ENCODE data around the gene CYP3A5. TPM values are rescaled to one million over a fixed set of nuclear protein-coding genes. Genes with fewer than 3 reads are reported as not detected.

CYP3A5 gene
- total and polyA plus RNA-seq, 9 of the 15 experiments (the other 6 are each of a cell fraction or from before 2014, with no cell fraction given) = 0.73 to 2.8 (median 1.5) TPM

- TF ChIP-seq CHD1 (IDR thresholded peaks at IDR 0.05; ENCODE audit: low read length) (no peak), THRB (CRISPR knock-in tag; conservative IDR thresholded peaks at IDR 0.05) (no peak), ETV1 (tag; conservative IDR thresholded peaks at IDR 0.05; ENCODE audit: low read depth) (no peak), ZNF518B (CRISPR knock-in tag; IDR thresholded peaks at IDR 0.05) (no peak), DPF2 (IDR thresholded peaks at IDR 0.05) (peak; percentile 91), ZNF12 (CRISPR knock-in tag; IDR thresholded peaks at IDR 0.05) (no peak), ESRRA (IDR thresholded peaks at IDR 0.05; ENCODE audit: borderline replicate concordance, low read depth) (peak; percentile 61), EGR1 (conservative IDR thresholded peaks at IDR 0.05) (peak; percentile 74), NELFE (IDR thresholded peaks at IDR 0.05; ENCODE audit: insufficient read depth, insufficient read length) (no peak), TAF7 (tag; IDR thresholded peaks at IDR 0.05) (no peak; the same call in 1 of the 2 replicates), FOS (IDR thresholded peaks at IDR 0.05; ENCODE audit: extremely low read depth, insufficient read length) (no peak), HEY1 (CRISPR knock-in tag; IDR thresholded peaks at IDR 0.05; ENCODE audit: borderline replicate concordance) (no peak), CBX2 (IDR thresholded peaks at IDR 0.05; ENCODE audit: insufficient read depth, low read length, poor library complexity, severe bottlenecking) (no peak), ZNF23 (CRISPR knock-in tag; IDR thresholded peaks at IDR 0.05) (no peak)
- TF ChIP-seq, protein P1, sequence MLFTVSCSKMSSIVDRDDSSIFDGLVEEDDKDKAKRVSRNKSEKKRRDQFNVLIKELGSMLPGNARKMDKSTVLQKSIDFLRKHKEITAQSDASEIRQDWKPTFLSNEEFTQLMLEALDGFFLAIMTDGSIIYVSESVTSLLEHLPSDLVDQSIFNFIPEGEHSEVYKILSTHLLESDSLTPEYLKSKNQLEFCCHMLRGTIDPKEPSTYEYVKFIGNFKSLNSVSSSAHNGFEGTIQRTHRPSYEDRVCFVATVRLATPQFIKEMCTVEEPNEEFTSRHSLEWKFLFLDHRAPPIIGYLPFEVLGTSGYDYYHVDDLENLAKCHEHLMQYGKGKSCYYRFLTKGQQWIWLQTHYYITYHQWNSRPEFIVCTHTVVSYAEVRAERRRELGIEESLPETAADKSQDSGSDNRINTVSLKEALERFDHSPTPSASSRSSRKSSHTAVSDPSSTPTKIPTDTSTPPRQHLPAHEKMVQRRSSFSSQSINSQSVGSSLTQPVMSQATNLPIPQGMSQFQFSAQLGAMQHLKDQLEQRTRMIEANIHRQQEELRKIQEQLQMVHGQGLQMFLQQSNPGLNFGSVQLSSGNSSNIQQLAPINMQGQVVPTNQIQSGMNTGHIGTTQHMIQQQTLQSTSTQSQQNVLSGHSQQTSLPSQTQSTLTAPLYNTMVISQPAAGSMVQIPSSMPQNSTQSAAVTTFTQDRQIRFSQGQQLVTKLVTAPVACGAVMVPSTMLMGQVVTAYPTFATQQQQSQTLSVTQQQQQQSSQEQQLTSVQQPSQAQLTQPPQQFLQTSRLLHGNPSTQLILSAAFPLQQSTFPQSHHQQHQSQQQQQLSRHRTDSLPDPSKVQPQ (CRISPR knock-in tag; IDR thresholded peaks at IDR 0.05; ENCODE audit: borderline replicate concordance) = no peak
- TF ChIP-seq, protein P2, sequence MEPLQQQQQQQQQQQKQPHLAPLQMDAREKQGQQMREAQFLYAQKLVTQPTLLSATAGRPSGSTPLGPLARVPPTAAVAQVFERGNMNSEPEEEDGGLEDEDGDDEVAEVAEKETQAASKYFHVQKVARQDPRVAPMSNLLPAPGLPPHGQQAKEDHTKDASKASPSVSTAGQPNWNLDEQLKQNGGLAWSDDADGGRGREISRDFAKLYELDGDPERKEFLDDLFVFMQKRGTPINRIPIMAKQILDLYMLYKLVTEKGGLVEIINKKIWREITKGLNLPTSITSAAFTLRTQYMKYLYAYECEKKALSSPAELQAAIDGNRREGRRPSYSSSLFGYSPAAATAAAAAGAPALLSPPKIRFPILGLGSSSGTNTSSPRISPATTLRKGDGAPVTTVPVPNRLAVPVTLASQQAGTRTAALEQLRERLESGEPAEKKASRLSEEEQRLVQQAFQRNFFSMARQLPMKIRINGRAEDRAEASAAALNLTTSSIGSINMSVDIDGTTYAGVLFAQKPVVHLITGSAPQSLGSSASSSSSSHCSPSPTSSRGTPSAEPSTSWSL (CRISPR knock-in tag; IDR thresholded peaks at IDR 0.05; ENCODE audit: borderline replicate concordance) = no peak
- TF ChIP-seq, protein P3, sequence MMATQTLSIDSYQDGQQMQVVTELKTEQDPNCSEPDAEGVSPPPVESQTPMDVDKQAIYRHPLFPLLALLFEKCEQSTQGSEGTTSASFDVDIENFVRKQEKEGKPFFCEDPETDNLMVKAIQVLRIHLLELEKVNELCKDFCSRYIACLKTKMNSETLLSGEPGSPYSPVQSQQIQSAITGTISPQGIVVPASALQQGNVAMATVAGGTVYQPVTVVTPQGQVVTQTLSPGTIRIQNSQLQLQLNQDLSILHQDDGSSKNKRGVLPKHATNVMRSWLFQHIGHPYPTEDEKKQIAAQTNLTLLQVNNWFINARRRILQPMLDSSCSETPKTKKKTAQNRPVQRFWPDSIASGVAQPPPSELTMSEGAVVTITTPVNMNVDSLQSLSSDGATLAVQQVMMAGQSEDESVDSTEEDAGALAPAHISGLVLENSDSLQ (IDR thresholded peaks at IDR 0.05) = peak; percentile 79
These were observed 13.8 kb upstream of the CYP3A5 start (continued) for GRCh38 chr7:99693427-99694200.

Data from K562 (cell line).